Activated CD4-positive, alpha-beta T cell treated with anti-CD3 and anti-CD28 coated beads, Interleukin-2, amount 50 U/mL, for 4 hours (primary cell): Measurements from ENCODE around the gene APOBEC3B.
A peak's percentile ranks its signal among the peaks of the same experiment; 100 is the strongest.
"Not testable (repeated sequence)": the region's sequence is repeated elsewhere in the genome, so short reads cannot be mapped to it uniquely, and the experiment has no call there.

ENCODE experiments used
- DNase-seq, 2 experiments: peaks; one replicate each; pipeline ENCODE4 v3.0.0-alpha.2; 2020

Gene APOBEC3B

GRCh38 chr22:38981992-38982927 is at the start of gene APOBEC3B:
APOBEC3B (plus strand) TSS chr22:38982347; CDS start chr22:38982454, 107 bp downstream.
- DNase-seq = peak; percentile 17 to 30

DNA sequence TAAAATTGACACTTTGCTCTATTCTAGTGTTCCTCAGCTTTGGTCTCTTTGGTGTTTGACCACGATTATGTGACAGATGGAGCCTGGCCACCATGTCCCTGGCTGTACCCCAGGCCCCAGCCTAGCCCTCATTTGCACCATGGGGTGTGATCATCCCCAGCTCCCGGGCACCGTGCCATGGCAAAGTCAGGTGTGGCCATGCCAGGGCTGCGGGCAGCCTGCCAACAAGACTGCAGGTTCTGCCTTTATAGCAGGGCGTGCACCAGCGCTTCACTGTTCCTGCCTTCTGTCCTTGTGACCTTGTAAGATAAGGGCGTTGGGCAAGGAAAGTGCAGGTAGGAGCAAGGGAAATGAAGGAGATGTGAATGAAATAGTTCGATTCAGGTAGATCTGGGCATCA is 47.1 kb upstream of the APOBEC3B start:
- no peak for DNase-seq

DNA sequence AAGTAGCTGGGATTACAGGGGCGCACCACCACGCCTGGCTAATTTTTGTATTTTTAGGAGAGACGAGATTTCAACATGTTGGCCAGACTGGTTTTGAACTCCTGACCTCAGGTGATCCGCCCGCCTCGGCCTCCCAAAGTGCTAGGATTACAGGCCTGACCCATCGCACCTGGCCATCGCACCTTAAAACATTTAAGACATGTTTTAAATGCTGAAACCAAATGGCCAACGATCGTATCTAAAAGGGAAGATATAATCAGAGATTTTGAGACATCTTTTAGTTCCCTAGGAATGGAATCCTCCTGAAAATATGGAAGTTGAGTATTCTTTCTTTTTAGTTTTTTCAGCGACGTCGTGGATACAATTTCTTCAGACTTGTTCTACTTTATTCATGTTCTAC is 46.5 kb upstream of the APOBEC3B start:
- no peak for DNase-seq

DNA sequence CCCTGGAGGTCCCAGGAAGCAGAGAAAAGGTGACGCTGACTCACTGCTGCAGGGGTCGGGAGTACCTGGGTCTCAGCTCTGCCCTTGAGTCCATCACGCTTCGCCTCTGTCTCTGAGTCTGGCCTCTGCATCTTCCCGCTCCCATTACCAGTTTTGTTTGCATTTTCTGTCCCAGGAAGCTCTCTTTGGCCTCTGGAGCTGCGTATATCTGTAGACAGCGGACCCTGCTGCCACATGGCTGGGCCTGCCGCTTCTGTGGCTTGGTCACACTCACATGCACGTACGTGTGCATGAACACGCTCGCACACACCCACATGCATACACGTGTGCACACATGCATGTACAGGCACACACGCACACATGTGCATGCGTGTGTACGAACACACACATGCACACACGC is 45.6 kb upstream of the APOBEC3B start:
- DNase-seq = no peak

GRCh38 chr22:38937036-38937435 is 45.1 kb upstream of the APOBEC3B start:
- no peak for DNase-seq

DNA sequence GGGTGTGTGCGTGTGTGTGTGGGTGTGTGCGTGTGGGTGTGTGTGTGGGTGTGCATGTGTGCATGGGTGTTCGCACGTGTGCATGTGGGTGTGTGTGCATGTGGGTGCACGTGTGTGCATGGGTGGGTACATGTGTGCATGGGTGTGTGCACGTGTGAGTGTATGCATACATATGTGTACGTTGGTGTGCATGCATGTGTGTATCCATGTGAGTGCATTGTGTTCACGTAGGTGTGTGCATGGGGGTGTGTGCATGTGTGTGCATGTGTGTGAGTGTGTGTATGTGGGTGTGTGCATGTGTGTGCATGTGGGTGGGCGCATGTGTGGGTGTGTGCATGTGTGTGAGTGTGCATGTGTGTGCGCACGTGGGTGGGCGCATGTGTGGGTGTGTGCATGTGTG is 44.6 kb upstream of the APOBEC3B start:
- no peak for DNase-seq

DNA sequence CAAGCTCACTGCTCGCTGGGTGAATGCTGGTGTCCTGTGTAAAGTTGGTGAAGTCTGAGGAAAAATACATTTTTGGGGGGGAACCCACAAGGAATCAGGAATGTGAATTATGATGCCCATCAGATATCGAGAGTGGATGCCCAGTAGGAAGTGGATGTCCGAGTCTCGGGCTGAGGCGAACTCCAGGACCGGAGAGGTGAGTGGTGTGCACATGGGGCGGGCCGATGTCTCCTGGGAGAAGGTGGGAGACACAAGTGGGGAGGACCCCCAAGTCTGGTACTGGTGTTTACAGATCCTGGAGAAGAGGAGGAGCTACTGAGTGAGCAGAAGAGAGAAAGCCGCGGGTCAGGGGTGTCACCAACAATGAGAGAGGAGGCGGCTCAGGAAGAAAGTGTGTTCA is 43.9 kb upstream of the APOBEC3B start:
- no peak for DNase-seq

DNA sequence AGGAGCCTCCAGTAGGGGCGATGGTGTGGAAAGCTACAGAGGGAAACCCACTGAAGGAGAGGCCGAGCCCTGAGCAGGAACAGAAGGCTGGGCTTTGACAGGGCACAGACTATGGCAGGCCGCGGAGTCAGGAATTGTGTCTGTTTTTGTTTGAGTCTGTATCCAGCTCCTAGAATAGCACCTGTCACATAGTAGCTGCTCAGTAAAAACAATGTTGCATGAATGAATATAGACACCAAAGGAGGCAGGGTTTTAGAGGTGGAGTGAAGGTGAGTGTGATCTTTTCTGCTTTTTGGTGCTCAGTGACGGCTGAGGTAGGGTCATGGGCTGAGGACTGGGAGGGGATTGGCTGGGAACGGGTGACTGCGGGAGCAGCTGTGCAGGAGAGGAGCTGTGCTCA is 43.2 kb upstream of the APOBEC3B start:
- DNase-seq = no peak

DNA sequence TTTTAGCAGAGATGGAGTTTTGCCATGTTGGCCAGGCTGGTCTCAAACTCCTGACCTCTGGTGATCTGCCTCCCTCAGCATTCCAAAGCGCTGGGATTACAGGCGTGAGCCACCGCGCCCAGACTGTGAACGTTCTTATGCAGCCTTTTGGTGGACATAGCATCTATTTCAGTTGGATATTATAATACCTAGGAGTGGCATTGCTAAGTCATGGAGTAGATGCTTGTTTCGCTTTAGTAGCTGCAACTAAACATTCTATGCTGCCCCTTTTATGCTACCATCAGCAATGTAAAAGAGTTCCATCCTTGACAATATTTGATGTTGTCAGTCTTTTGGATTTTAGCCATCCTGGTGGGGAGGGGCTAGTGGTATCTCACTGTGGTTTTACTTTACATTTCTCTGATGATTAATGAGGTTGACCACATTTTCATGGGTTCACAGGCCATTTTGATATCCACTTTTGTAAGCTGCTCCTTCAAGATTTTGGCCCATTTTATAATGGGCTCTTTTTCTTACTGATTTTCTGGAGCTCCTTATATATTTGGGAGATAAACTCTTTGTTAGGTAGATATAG is 41.2 kb upstream of the APOBEC3B start:
- no peak for DNase-seq

DNA sequence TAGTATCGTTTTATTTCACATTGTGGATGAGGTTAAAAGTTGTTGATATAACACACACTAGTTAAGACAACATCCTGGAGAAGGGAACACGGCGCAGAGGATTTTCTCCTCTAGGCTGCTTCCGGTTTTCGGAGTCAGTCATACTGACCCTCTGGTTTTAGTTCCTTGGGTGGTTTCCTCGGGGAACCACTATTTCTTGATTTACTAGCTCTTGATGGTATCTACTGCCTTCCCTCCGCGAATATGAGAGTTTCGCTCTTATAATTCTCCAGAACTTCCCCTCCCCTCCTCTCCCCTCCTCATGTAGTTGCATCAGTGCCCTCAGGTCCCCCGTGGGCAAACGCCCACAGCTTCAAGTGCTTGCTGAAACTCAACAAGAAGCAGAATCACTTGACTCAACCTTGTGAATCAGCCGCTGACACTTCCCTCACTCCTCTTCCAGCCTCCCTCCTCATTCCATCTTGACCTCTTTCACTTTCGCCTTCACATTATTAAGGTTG is 40.6 kb upstream of the APOBEC3B start:
- peak; percentile 50 to 70 for DNase-seq

GRCh38 chr22:38942702-38943101 is 39.4 kb upstream of the APOBEC3B start:
- DNase-seq = no peak

GRCh38 chr22:38943201-38943600 is 38.9 kb upstream of the APOBEC3B start:
- DNase-seq = no peak

GRCh38 chr22:38943882-38944281 is 38.3 kb upstream of the APOBEC3B start:
- DNase-seq = no peak

DNA sequence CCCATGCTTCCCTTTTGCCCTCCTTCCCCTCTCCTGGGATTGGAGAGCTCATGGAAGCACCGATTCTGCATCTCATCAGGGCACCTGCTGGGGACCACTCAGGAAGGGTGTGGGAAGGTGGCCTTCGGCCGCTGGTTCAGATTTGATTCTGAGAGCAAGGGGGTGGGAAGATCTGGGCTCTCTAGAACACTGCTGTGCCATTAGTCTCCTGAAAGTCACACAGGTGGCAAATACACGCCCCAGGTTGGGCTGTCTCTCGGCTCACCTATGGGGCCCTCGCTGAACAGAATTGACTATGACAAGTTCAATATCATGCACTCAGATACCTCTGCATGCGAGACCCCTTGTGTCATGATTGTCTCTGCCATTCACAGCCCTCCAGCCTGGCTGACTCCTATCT is 37.5 kb upstream of the APOBEC3B start:
- no peak for DNase-seq

- not testable (repeated sequence) for DNase-seq
Measured at GRCh38 chr22:38945706-38946338, 36.3 kb upstream of the APOBEC3B start.

- no peak for DNase-seq
Measured at GRCh38 chr22:38946771-38947170, 35.4 kb upstream of the APOBEC3B start.

DNA sequence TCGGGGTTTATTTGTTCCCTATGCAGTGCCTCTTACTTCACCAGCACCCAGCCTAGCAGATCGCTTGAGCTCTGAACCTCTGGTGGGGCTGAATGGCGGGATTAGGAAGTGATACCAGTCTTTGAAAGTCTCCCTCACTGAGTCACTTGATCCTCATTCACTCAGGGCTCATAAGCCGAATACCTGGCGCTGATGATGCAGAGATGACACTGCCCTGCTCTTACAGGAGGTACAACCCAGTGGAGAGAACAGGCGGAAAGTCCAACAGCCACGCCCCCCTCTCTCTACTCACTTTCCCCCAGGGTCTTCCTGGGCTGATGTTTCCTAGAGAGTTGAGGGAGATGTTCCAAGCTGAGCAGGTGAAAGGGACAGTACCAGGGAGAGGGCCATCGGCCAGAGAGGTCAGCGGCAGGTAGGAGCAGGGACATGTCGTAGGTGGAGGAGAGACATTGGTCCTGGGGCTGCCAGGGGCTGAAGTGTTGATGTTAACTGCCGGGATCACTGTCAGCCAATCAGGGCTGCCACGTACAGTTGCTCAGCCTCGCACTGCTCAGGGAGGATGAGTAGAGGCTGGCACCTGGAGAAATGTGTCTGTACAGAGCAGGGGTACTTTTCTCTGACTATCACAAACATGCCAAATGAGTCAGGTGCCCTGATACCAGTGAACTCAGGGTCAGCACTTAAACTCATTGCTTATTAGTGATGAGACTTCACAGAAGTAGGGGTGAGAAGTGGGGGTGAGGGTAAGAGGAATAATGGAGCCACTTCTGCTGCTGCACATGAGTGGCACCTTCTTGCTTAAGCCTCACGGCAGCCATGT is 34.6 kb upstream of the APOBEC3B start:
- DNase-seq = no peak

- DNase-seq = no peak
Measured at GRCh38 chr22:38948181-38948940, 33.8 kb upstream of the APOBEC3B start.

DNA sequence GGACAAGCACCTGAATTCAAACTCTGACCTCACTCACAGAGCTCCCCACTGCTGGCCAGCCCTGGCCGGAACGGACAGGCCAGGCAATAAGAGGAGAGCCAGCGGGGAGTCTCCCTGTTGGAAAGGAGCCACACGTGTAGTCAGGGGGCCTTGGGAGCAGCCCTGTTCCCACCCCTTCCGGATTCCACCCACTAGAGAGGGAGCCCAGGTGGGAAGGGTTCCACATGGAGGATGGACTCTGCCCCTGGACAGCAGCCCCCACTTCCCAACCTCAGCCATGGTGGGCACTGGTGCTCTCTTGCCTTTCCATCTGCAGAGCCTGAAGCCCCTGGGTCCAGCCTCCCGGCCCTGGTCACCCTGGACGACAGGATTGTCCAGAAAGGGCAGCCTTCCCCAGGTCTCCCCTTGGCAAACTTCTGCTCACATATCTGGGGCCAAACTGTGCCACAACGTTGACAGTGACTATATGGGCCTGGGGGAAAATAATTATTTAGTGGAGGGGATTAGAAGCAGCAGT is 32.2 kb upstream of the APOBEC3B start:
- no peak for DNase-seq

GRCh38 chr22:38950527-38951295 is 31.4 kb upstream of the APOBEC3B start:
- DNase-seq = no peak

GRCh38 chr22:38951734-38952133 is 30.4 kb upstream of the APOBEC3B start:
- DNase-seq = no peak
